SK-N-SH (cell line): Measurements from ENCODE around the gene CELSR1. TPM values are rescaled to one million over a fixed set of nuclear protein-coding genes. Genes with fewer than 3 reads are reported as not detected.

ENCODE experiments used
- CTCF ChIA-PET: fragments of 300-600, 350-600 bp; formaldehyde crosslinking; extraction: SDS; loops from one replicate; lab custom pipeline; 2021; lab: Yijun Ruan, JAX
- POLR2A ChIA-PET: fragments of 350-600 bp; sonication (Branson Sonifier 250); formaldehyde crosslinking; extraction: SDS; loops from one replicate; lab custom pipeline; 2020; ENCODE audit warnings: antibody characterized with exemption, inconsistent platforms; lab: Yijun Ruan, JAX
- DNase-seq: peaks from one replicate; pipeline ENCODE4 v3.0.0; 2012
- H2AFZ ChIP-seq: fragments of 200-600 bp; sonication (generic); 2 replicates; pipeline ENCODE4 v1.8.1; 2016; ENCODE audit warnings: antibody characterized with exemption, mild to moderate bottlenecking, low read depth
- H3F3A ChIP-seq: fragments of 200-600 bp; sonication (generic); replicated peaks from 2 replicates; pipeline ENCODE3; 2016; ENCODE audit warnings: antibody characterized with exemption, mild to moderate bottlenecking; ENCODE audit not compliant: insufficient read depth
- H3K27ac ChIP-seq, 2 experiments: fragments of 200-500 bp in 1 of 2; fragments of 200-600 bp in 1 of 2; sonication (Bioruptor generic) in 1 of 2; sonication (generic), shearing (Covaris generic) in 1 of 2; 2 replicates each; pipeline versions ENCODE4 v1.5.1 to v1.6.1; 2014 to 2016; ENCODE audit warnings: low read depth in 2 of 2, inconsistent platforms in 1 of 2, low read length in 1 of 2, mild to moderate bottlenecking in 1 of 2, mixed read lengths in 1 of 2
- H3K27me3 ChIP-seq: fragments of 200-600 bp; sonication (generic), shearing (Covaris generic); 2 replicates; pipeline ENCODE4 v1.6.1; 2016; ENCODE audit warnings: mixed run types; ENCODE audit not compliant: insufficient read depth
- H3K36me3 ChIP-seq, 2 experiments: fragments of 200-500 bp in 1 of 2; fragments of 200-600 bp in 1 of 2; sonication (Bioruptor generic) in 1 of 2; sonication (generic) in 1 of 2; replicated peaks in 1 of 2; 2 replicates each; pipeline versions ENCODE3 to v1.5.1; 2014 to 2016; ENCODE audit warnings: low read length in 1 of 2, mild to moderate bottlenecking in 1 of 2; ENCODE audit not compliant: insufficient read depth in 2 of 2, control insufficient read depth in 1 of 2
- H3K4me1 ChIP-seq, 2 experiments: fragments of 200-500 bp in 1 of 2; fragments of 200-600 bp in 1 of 2; sonication (Bioruptor generic) in 1 of 2; sonication (generic), shearing (Covaris generic) in 1 of 2; 2 replicates each; pipeline versions ENCODE4 v1.5.1 to v1.6.1; 2014 to 2016; ENCODE audit warnings: low read depth in 1 of 2, low read length in 1 of 2, mixed run types in 1 of 2; ENCODE audit not compliant: insufficient read depth in 2 of 2, control insufficient read depth in 1 of 2
- H3K4me2 ChIP-seq: fragments of 200-600 bp; sonication (generic), shearing (Covaris generic); 2 replicates; pipeline ENCODE4 v1.6.1; 2017; ENCODE audit warnings: mixed run types
- H3K4me3 ChIP-seq, 2 experiments: fragments of 200-500 bp in 1 of 2; fragments of 200-600 bp in 1 of 2; sonication (Bioruptor generic) in 1 of 2; sonication (generic), shearing (Covaris generic) in 1 of 2; 2 replicates each; pipeline versions ENCODE4 v1.5.1 to v1.8.1; 2014 to 2016; ENCODE audit warnings: low read depth in 2 of 2, inconsistent platforms in 1 of 2, low read length in 1 of 2, mild to moderate bottlenecking in 1 of 2, mixed read lengths in 1 of 2, moderate library complexity in 1 of 2
- H3K79me2 ChIP-seq: fragments of 200-600 bp; sonication (generic); 2 replicates; pipeline ENCODE4 v1.8.1; 2017; ENCODE audit warnings: mild to moderate bottlenecking; ENCODE audit not compliant: insufficient read depth
- H3K9ac ChIP-seq: fragments of 200-600 bp; sonication (generic); 2 replicates; pipeline ENCODE4 v1.6.1; 2017; ENCODE audit warnings: mixed run types
- H3K9me2 ChIP-seq: fragments of 200-600 bp; sonication (generic); 2 replicates; pipeline ENCODE4 v1.6.1; 2017; ENCODE audit warnings: mixed run types
- H3K9me3 ChIP-seq: fragments of 200-600 bp; sonication (generic); 2 replicates; pipeline ENCODE4 v1.6.1; 2017; ENCODE audit warnings: mixed run types, mild to moderate bottlenecking, moderate library complexity
- H4K20me1 ChIP-seq: fragments of 200-600 bp; sonication (generic); 2 replicates; pipeline ENCODE4 v1.6.1; 2017; ENCODE audit warnings: mild to moderate bottlenecking, mixed run types; ENCODE audit not compliant: insufficient read depth
- FOSL2 ChIP-seq: IDR thresholded peaks from 2 replicates; pipeline ENCODE4 v1.4.0; 2012; ENCODE audit warnings: low read depth, mild to moderate bottlenecking, moderate library complexity, borderline replicate concordance
- FOXM1 ChIP-seq: IDR thresholded peaks from 2 replicates; pipeline ENCODE4 v1.4.0; 2012; ENCODE audit warnings: low read depth, mild to moderate bottlenecking
- NFIC ChIP-seq: IDR thresholded peaks from 2 replicates; pipeline ENCODE4 v1.4.0; 2012; ENCODE audit warnings: borderline replicate concordance
- NRF1 ChIP-seq: IDR thresholded peaks from 2 replicates; pipeline ENCODE4 v1.6.1; 2012; ENCODE audit warnings: low read depth, mild to moderate bottlenecking, low read length
- POLR2AphosphoS5 ChIP-seq: IDR thresholded peaks from 2 replicates; pipeline ENCODE4 v1.6.1; 2012; ENCODE audit warnings: low read depth, low read length
- RCOR1 ChIP-seq: fragments of 150-350 bp; IDR thresholded peaks from 2 replicates; pipeline ENCODE4 v1.6.1; 2017; ENCODE audit warnings: antibody characterized with exemption, low read length
- SIN3A ChIP-seq: IDR thresholded peaks from 2 replicates; pipeline ENCODE4 v1.6.1; 2012; ENCODE audit warnings: low read depth, mild to moderate bottlenecking, low read length, moderate library complexity, borderline replicate concordance
- SMC3 ChIP-seq: IDR thresholded peaks from 2 replicates; pipeline ENCODE4 v1.6.1; 2012; ENCODE audit warnings: low read depth, low read length, improper control_type of control experiment
- WGBS: methylation state at CpG from one replicate; pipeline ENCODE4 v1.1.6; 2017; ENCODE audit warnings: low lambda C conversion rate; 5-methylcytosine and 5-hydroxymethylcytosine counted together
- polyA plus RNA-seq, 3 experiments: library from polyadenylated mRNA; depleted of rRNA; stranded (reverse); fragments of >200 nt; gene quantifications; 2 replicates each; pipeline ENCODE4 v1.2.3, GENCODE V29; 2012
- TF ChIP-seq, protein P1 (sequence below): IDR thresholded peaks from 2 replicates; pipeline ENCODE4 v1.6.1; 2012; ENCODE audit warnings: mild to moderate bottlenecking, low read depth, low read length, moderate library complexity
- TF ChIP-seq, protein P2 (sequence below): IDR thresholded peaks from 2 replicates; pipeline ENCODE4 v1.4.0; 2012; ENCODE audit warnings: low read depth, borderline replicate concordance
- TF ChIP-seq, protein P3 (sequence below): IDR thresholded peaks from 2 replicates; pipeline ENCODE4 v1.4.0; 2012; ENCODE audit warnings: low read depth, borderline replicate concordance

CELSR1 gene
- polyA plus RNA-seq, 1 of the 3 experiments (the other 2 are of a cell fraction): 5.0 TPM

DNA sequence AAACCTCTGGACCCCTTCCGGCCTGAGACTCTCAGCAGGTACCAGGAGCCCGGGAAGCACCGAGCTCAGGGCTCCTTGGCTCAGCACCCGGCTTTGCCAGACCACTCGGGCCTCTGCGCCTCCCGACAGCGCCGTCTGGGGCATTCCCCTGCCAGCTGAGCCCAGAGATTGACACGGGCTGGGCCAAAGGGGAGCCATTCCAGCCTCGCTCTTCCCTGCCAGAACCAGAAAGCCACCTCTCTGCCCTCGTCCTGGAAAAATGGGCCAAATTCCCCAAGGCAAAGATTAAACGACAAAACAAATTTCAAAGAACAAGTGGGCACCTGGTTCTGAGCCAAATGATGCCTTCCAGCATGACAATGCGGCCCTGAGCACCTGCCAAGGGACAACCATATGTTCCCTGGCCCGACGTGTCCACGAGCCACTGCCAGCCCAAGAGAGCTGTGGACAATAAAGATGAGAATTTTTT, 59.3 kb downstream of the CELSR1 start:
- CTCF ChIA-PET: interaction anchor here (1.0 kb wide), 1 partner anchor 13 kb away, joined by 3 read pairs; no protein-coding TSS in a partner anchor
- Histone ChIP-seq H3K4me3 (no peak overlapping the region), H3K36me3 (no peaks in the 10 kb centered on the region), H4K20me1 (no peaks in the 10 kb centered on the region), H3K9me3 (no peaks in the 10 kb centered on the region), H3K27me3 (0 out of 2 replicates have a peak, but pooled peaks cover 5% of the 10 kb centered on the region), H3K9ac (no peak overlapping the region), H3K27ac (no peak overlapping the region), H3F3A (no peaks in the 10 kb centered on the region), H3K4me1 (peaks cover 0 to 4% of the 10 kb centered on the region in 2 experiments; a peak in 1 of 4 replicates), H3K79me2 (no peaks in the 10 kb centered on the region), H2AFZ (no peak overlapping the region), H3K9me2 (no peaks in the 10 kb centered on the region), H3K4me2 (no peak overlapping the region)
- no peak for DNase-seq
- POLR2A ChIA-PET: no interaction called here
- TF ChIP-seq, protein P1, sequence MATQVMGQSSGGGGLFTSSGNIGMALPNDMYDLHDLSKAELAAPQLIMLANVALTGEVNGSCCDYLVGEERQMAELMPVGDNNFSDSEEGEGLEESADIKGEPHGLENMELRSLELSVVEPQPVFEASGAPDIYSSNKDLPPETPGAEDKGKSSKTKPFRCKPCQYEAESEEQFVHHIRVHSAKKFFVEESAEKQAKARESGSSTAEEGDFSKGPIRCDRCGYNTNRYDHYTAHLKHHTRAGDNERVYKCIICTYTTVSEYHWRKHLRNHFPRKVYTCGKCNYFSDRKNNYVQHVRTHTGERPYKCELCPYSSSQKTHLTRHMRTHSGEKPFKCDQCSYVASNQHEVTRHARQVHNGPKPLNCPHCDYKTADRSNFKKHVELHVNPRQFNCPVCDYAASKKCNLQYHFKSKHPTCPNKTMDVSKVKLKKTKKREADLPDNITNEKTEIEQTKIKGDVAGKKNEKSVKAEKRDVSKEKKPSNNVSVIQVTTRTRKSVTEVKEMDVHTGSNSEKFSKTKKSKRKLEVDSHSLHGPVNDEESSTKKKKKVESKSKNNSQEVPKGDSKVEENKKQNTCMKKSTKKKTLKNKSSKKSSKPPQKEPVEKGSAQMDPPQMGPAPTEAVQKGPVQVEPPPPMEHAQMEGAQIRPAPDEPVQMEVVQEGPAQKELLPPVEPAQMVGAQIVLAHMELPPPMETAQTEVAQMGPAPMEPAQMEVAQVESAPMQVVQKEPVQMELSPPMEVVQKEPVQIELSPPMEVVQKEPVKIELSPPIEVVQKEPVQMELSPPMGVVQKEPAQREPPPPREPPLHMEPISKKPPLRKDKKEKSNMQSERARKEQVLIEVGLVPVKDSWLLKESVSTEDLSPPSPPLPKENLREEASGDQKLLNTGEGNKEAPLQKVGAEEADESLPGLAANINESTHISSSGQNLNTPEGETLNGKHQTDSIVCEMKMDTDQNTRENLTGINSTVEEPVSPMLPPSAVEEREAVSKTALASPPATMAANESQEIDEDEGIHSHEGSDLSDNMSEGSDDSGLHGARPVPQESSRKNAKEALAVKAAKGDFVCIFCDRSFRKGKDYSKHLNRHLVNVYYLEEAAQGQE: no peak
- TF ChIP-seq FOSL2 (no peak), FOXM1 (no peak), NRF1 (no peak), POLR2AphosphoS5 (no peak), SIN3A (no peak), SMC3 (no peak), NFIC (no peak), RCOR1 (no peak)
- TF ChIP-seq, protein P2, sequence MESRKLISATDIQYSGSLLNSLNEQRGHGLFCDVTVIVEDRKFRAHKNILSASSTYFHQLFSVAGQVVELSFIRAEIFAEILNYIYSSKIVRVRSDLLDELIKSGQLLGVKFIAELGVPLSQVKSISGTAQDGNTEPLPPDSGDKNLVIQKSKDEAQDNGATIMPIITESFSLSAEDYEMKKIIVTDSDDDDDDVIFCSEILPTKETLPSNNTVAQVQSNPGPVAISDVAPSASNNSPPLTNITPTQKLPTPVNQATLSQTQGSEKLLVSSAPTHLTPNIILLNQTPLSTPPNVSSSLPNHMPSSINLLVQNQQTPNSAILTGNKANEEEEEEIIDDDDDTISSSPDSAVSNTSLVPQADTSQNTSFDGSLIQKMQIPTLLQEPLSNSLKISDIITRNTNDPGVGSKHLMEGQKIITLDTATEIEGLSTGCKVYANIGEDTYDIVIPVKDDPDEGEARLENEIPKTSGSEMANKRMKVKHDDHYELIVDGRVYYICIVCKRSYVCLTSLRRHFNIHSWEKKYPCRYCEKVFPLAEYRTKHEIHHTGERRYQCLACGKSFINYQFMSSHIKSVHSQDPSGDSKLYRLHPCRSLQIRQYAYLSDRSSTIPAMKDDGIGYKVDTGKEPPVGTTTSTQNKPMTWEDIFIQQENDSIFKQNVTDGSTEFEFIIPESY: no peak
- TF ChIP-seq, protein P3, sequence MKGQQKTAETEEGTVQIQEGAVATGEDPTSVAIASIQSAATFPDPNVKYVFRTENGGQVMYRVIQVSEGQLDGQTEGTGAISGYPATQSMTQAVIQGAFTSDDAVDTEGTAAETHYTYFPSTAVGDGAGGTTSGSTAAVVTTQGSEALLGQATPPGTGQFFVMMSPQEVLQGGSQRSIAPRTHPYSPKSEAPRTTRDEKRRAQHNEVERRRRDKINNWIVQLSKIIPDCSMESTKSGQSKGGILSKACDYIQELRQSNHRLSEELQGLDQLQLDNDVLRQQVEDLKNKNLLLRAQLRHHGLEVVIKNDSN: no peak
- WGBS: 58% methylated on average over 12 of the region's 17 CpGs
